Breast epithelium (tissue), 4 donors: ENCODE measurements around the gene RHEB. TPM values are rescaled to one million over a fixed set of nuclear protein-coding genes. Genes with fewer than 3 reads are reported as not detected.

ENCODE experiments used
- DNase-seq, 2 donors: peaks; one replicate each; pipeline ENCODE4 v3.0.0-alpha.2; 2019; ENCODE audit warnings: low spot score in 2 of 2
- H3K27ac ChIP-seq, 2 donors: fragments of 200-600 bp; sonication (generic) in 1 of 2; one replicate each; pipeline ENCODE4 v1.5.1; 2016 to 2019; ENCODE audit warnings: mild to moderate bottlenecking in 1 of 2
- H3K27me3 ChIP-seq, 2 donors: fragments of 200-600 bp; sonication (generic) in 1 of 2; one replicate each; pipeline versions ENCODE4 v1.5.1 to v1.6.0; 2017 to 2019; ENCODE audit warnings: control low read depth in 1 of 2, mild to moderate bottlenecking in 1 of 2
- H3K36me3 ChIP-seq: fragments of 200-600 bp; one replicate; pipeline ENCODE4 v1.5.1; 2019
- H3K4me1 ChIP-seq, 2 donors: fragments of 200-600 bp; sonication (generic); one replicate each; pipeline ENCODE4 v1.5.1; 2016 to 2019; ENCODE audit warnings: control low read depth in 1 of 2
- H3K4me3 ChIP-seq, 3 donors: fragments of 200-600 bp; sonication (generic); 1 replicate in 2 of 3; 2 replicates in 1 of 3; pipeline ENCODE4 v1.5.1; 2016 to 2019; ENCODE audit warnings: mild to moderate bottlenecking in 3 of 3, moderate library complexity in 2 of 3
- H3K9me3 ChIP-seq, 2 donors: fragments of 200-600 bp; sonication (generic) in 1 of 2; one replicate each; pipeline ENCODE4 v1.5.1; 2016 to 2019; ENCODE audit warnings: control low read depth in 1 of 2
- CTCF ChIP-seq, 3 donors: fragments of 450-650 bp; IDR thresholded peaks; one replicate each; pipeline ENCODE4 v1.5.1; 2016 to 2017; ENCODE audit warnings: antibody characterized with exemption in 3 of 3, mild to moderate bottlenecking in 3 of 3, moderate library complexity in 3 of 3
- POLR2A ChIP-seq: fragments of 450-650 bp; IDR thresholded peaks from one replicate; pipeline ENCODE4 v1.6.1; 2016; ENCODE audit warnings: antibody characterized with exemption, mild to moderate bottlenecking, moderate library complexity
- POLR2AphosphoS5 ChIP-seq, 3 donors: sonication (generic); formaldehyde crosslinking; IDR thresholded peaks; one replicate each; pipeline ENCODE4 v1.6.1; 2017; ENCODE audit warnings: antibody characterized with exemption in 3 of 3
- intact Hi-C: fragments of 100-400 bp; cut with DNase I; formaldehyde crosslinking; loops from one replicate; pipeline ENCODE4 v1.15.1; 2023; ENCODE audit warnings: low total_unique reads
- total RNA-seq, 3 donors: library from RNA; depleted of rRNA; stranded (reverse); fragments of >200 nt; gene quantifications; one replicate each; pipeline ENCODE4 v1.1.0, GENCODE V29; 2016

The RHEB gene
- total RNA-seq, 3 donors from 2014 or later, result 89.3 to 99.3 (median 95.0) TPM

GRCh38 chr7:151514461-151515275 lies 5.0 kb downstream of the RHEB start:
- intact Hi-C loops, result loop anchor here (10.0 kb wide), 1 partner anchor 50 kb away; no protein-coding TSS in a partner anchor
- DNase-seq, result no peak
- H3K4me1 ChIP-seq, result peaks cover 0 to 9% of the 10 kb centered on the region in 2 donors

GRCh38 chr7:151513133-151513532 lies 6.6 kb downstream of the RHEB start:
- DNase-seq, result no peak
- Histone ChIP-seq H3K27ac (no peak overlapping the region), H3K4me3 (no peak overlapping the region), H3K4me1 (peaks cover 0 to 9% of the 10 kb centered on the region in 2 donors), H3K36me3 (no peaks in the 10 kb centered on the region), H3K9me3 (no peaks in the 10 kb centered on the region), H3K27me3 (no peaks in the 10 kb centered on the region)
- TF ChIP-seq POLR2AphosphoS5 (IDR thresholded peaks at IDR 0.05) (no peak), POLR2A (no peak), CTCF (IDR thresholded peaks at IDR 0.05) (no peak)
- intact Hi-C loops, result loop anchor here (10.0 kb wide), 1 partner anchor 48 kb away; no protein-coding TSS in a partner anchor

More at GRCh38 chr7:151514461-151515275, 5.0 kb downstream of the RHEB start:
- H3K9me3 ChIP-seq, result no peaks in the 10 kb centered on the region
- H3K27ac ChIP-seq, result no peak overlapping the region
- no peak overlapping the region for H3K4me3 ChIP-seq
- TF ChIP-seq POLR2AphosphoS5 (IDR thresholded peaks at IDR 0.05), result no peak
- no peak for TF ChIP-seq POLR2A
- TF ChIP-seq CTCF (IDR thresholded peaks at IDR 0.05), result no peak
- no peaks in the 10 kb centered on the region for H3K36me3 ChIP-seq
- no peaks in the 10 kb centered on the region for H3K27me3 ChIP-seq

- H3K27ac ChIP-seq, result no peak overlapping the region
- no peak for DNase-seq
- no peaks in the 10 kb centered on the region for H3K9me3 ChIP-seq
- H3K36me3 ChIP-seq, result no peaks in the 10 kb centered on the region
- intact Hi-C loops, result loop anchor here (10.0 kb wide), 1 partner anchor 48 kb away; no protein-coding TSS in a partner anchor
- H3K27me3 ChIP-seq, result no peaks in the 10 kb centered on the region
- no peak overlapping the region for H3K4me3 ChIP-seq
- peaks cover 0 to 3% of the 10 kb centered on the region in 2 donors for H3K4me1 ChIP-seq
- TF ChIP-seq POLR2A, result no peak
- TF ChIP-seq CTCF (IDR thresholded peaks at IDR 0.05), result no peak
- TF ChIP-seq POLR2AphosphoS5 (IDR thresholded peaks at IDR 0.05), result no peak
Measured at GRCh38 chr7:151512353-151512752, 7.3 kb downstream of the RHEB start.

GRCh38 chr7:151511946-151512345 lies 7.7 kb downstream of the RHEB start:
- Histone ChIP-seq H3K9me3 (no peaks in the 10 kb centered on the region), H3K36me3 (no peaks in the 10 kb centered on the region), H3K27me3 (no peaks in the 10 kb centered on the region), H3K4me1 (no peaks in the 10 kb centered on the region), H3K4me3 (no peak overlapping the region), H3K27ac (no peak overlapping the region)
- TF ChIP-seq POLR2A (no peak), CTCF (IDR thresholded peaks at IDR 0.05) (no peak), POLR2AphosphoS5 (IDR thresholded peaks at IDR 0.05) (no peak)
- intact Hi-C loops, result loop anchor here (10.0 kb wide), 1 partner anchor 47 kb away; no protein-coding TSS in a partner anchor
- no peak for DNase-seq

GRCh38 chr7:151511270-151511669 lies 8.4 kb downstream of the RHEB start:
- intact Hi-C loops, result loop anchor here (10.0 kb wide), 1 partner anchor 46 kb away; no protein-coding TSS in a partner anchor
- TF ChIP-seq POLR2AphosphoS5 (IDR thresholded peaks at IDR 0.05), result no peak
- TF ChIP-seq CTCF (IDR thresholded peaks at IDR 0.05), result no peak
- TF ChIP-seq POLR2A, result no peak
- no peaks in the 10 kb centered on the region for H3K36me3 ChIP-seq

More at GRCh38 chr7:151511270-151511669, 8.4 kb downstream of the RHEB start:
- no peak for DNase-seq
- Histone ChIP-seq H3K4me3 (no peak overlapping the region), H3K27me3 (no peaks in the 10 kb centered on the region), H3K27ac (no peak overlapping the region), H3K9me3 (no peaks in the 10 kb centered on the region), H3K4me1 (no peaks in the 10 kb centered on the region)
